GM23338 (cell line): ENCODE data around the gene CHD2. TPM values are rescaled to one million over a fixed set of nuclear protein-coding genes. Genes with fewer than 3 reads are reported as not detected.
A peak's percentile ranks its signal among the peaks of the same experiment; 100 is the strongest.

Experiments used
- ATAC-seq: fragments of 200-7000 bp; cut with Tn5 transposase; 3 replicates; pipeline ENCODE4 v1.9.1; 2020
- DNase-seq: peaks from one replicate; pipeline ENCODE4 v3.0.0-alpha.2; 2015; ENCODE audit warnings: low spot score
- H2AFZ ChIP-seq: fragments of 200-600 bp; sonication (generic); 2 replicates; pipeline ENCODE4 v1.8.0; 2016; ENCODE audit warnings: antibody characterized with exemption, mild to moderate bottlenecking, moderate library complexity
- H3F3A ChIP-seq: fragments of 200-600 bp; sonication (generic); replicated peaks from 2 replicates; pipeline ENCODE4 v1.8.0; 2017; ENCODE audit warnings: antibody characterized with exemption, mixed run types, low read depth
- H3K27ac ChIP-seq: fragments of 200-600 bp; sonication (generic); 2 replicates; pipeline ENCODE4 v1.6.1; 2016; ENCODE audit warnings: low read depth
- H3K27me3 ChIP-seq: fragments of 200-600 bp; sonication (generic); 2 replicates; pipeline ENCODE4 v1.8.0; 2016; ENCODE audit warnings: mild to moderate bottlenecking, mixed run types, moderate library complexity; ENCODE audit not compliant: insufficient read depth
- H3K36me3 ChIP-seq: fragments of 200-600 bp; sonication (generic); 2 replicates; pipeline ENCODE4 v1.8.0; 2016; ENCODE audit warnings: mild to moderate bottlenecking; ENCODE audit not compliant: insufficient read depth
- H3K4me1 ChIP-seq: fragments of 200-600 bp; sonication (generic); 2 replicates; pipeline ENCODE4 v1.8.0; 2016; ENCODE audit warnings: mild to moderate bottlenecking, moderate library complexity; ENCODE audit not compliant: insufficient read depth
- H3K4me2 ChIP-seq: fragments of 200-600 bp; sonication (generic); 2 replicates; pipeline ENCODE4 v1.7.1; 2017; ENCODE audit warnings: mixed run types
- H3K4me3 ChIP-seq: fragments of 200-600 bp; sonication (generic); 2 replicates; pipeline ENCODE4 v1.6.1; 2016; ENCODE audit warnings: mixed run types
- H3K79me2 ChIP-seq: fragments of 200-600 bp; sonication (generic); replicated peaks from 2 replicates; pipeline ENCODE4 v1.8.0; 2017; ENCODE audit warnings: mild to moderate bottlenecking; ENCODE audit not compliant: insufficient read depth
- H3K9me2 ChIP-seq: fragments of 200-600 bp; sonication (generic); 2 replicates; pipeline ENCODE4 v1.8.0; 2017; ENCODE audit not compliant: insufficient read depth
- H4K20me1 ChIP-seq: fragments of 200-600 bp; sonication (generic); replicated peaks from 2 replicates; pipeline ENCODE4 v1.8.0; 2017; ENCODE audit warnings: mild to moderate bottlenecking; ENCODE audit not compliant: insufficient read depth
- H3K27ac Mint-ChIP-seq: 2 replicates; pipeline ENCODE4 v1.8.0; 2020; ENCODE audit warnings: inconsistent platforms, mild to moderate bottlenecking, moderate library complexity, mixed read lengths
- H3K27me3 Mint-ChIP-seq: 3 replicates; pipeline ENCODE4 v1.8.0; 2022; ENCODE audit warnings: low read depth, mild to moderate bottlenecking, moderate library complexity, mixed read lengths, inconsistent platforms; ENCODE audit not compliant: insufficient read depth, poor library complexity
- H3K36me3 Mint-ChIP-seq: 3 replicates; pipeline ENCODE4 v1.8.0; 2021; ENCODE audit warnings: low read depth, mild to moderate bottlenecking, inconsistent platforms, moderate library complexity, mixed read lengths
- H3K4me1 Mint-ChIP-seq: 3 replicates; pipeline ENCODE4 v1.8.0; 2020; ENCODE audit warnings: mild to moderate bottlenecking, inconsistent platforms, mixed read lengths
- H3K4me3 Mint-ChIP-seq: 3 replicates; pipeline ENCODE4 v1.8.0; 2021; ENCODE audit warnings: moderate library complexity, mild to moderate bottlenecking, inconsistent platforms, mixed read lengths
- H3K9me3 Mint-ChIP-seq: 3 replicates; pipeline ENCODE4 v1.8.0; 2020; ENCODE audit warnings: moderate library complexity, mild to moderate bottlenecking, inconsistent platforms, mixed read lengths
- CREB1 ChIP-seq: fragments of 250-450 bp; sonication (Bioruptor Pico); IDR thresholded peaks from 2 replicates; pipeline ENCODE4 v1.5.0; 2020; ENCODE audit warnings: low read depth, mild to moderate bottlenecking, moderate library complexity
- CTCF ChIP-seq, 2 experiments: fragments of 200-600 bp in 1 of 2; sonication (generic) in 1 of 2; conservative IDR thresholded peaks; 2 replicates each; pipeline versions ENCODE4 v1.5.1 to v1.6.1; 2016 to 2017; ENCODE audit warnings: antibody characterized with exemption in 2 of 2, low read depth in 2 of 2, mild to moderate bottlenecking in 2 of 2, moderate library complexity in 1 of 2
- EZH2 ChIP-seq: fragments of 200-600 bp; sonication (generic); IDR thresholded peaks from one replicate; pipeline ENCODE4 v1.8.0; 2017; ENCODE audit warnings: antibody characterized with exemption, mild to moderate bottlenecking, low read depth; ENCODE audit not compliant: unreplicated experiment
- JUNB ChIP-seq: IDR thresholded peaks from one replicate; pipeline ENCODE4 v1.6.1; 2016; ENCODE audit warnings: antibody characterized with exemption; ENCODE audit not compliant: unreplicated experiment
- NANOG ChIP-seq: IDR thresholded peaks from 2 replicates; pipeline ENCODE4 v1.6.1; 2016; ENCODE audit warnings: antibody characterized with exemption, borderline replicate concordance
- POLR2AphosphoS5 ChIP-seq: IDR thresholded peaks from 2 replicates; pipeline ENCODE4 v1.6.1; 2016; ENCODE audit warnings: antibody characterized with exemption, low read depth
- STAT1 ChIP-seq: IDR thresholded peaks from one replicate; pipeline ENCODE4 v1.6.1; 2016; ENCODE audit warnings: antibody characterized with exemption; ENCODE audit not compliant: unreplicated experiment
- ZNF114 ChIP-seq: fragments of 250-450 bp; sonication (Bioruptor Pico); IDR thresholded peaks from 2 replicates; pipeline ENCODE4 v1.5.0; 2020; ENCODE audit warnings: mild to moderate bottlenecking, moderate library complexity
- ZNF331 ChIP-seq: fragments of 250-450 bp; sonication (Bioruptor Pico); IDR thresholded peaks from 2 replicates; pipeline ENCODE4 v1.5.0; 2020; ENCODE audit warnings: low read depth, mild to moderate bottlenecking, moderate library complexity
- ZNF462 ChIP-seq: fragments of 250-450 bp; sonication (Bioruptor Pico); IDR thresholded peaks from 2 replicates; pipeline ENCODE4 v1.5.0; 2020; ENCODE audit warnings: mild to moderate bottlenecking, moderate library complexity
- polyA plus RNA-seq: library from polyadenylated mRNA; unstranded; fragments of >200 nt; fragmentation: Nextera tagmentation; extraction: Ambion mirVana; gene quantifications from 2 replicates; pipeline ENCODE4 v1.2.1, GENCODE V29; 2016
- total RNA-seq: library from RNA; depleted of rRNA; stranded (reverse); fragments of >200 nt; shearing (Covaris generic); gene quantifications from 2 replicates; pipeline ENCODE4 v1.2.3, GENCODE V29; 2014

Gene CHD2
- total and polyA plus RNA-seq, 2 experiments from 2014 or later: 119 to 130 TPM

- DNase-seq (no peak), ATAC-seq (no peak)
- no peaks in the 10 kb centered on the region for H3K27me3 ChIP-seq
- no peaks in the 10 kb centered on the region; the same call in 1 of the 2 replicates for H3F3A ChIP-seq
- H3K4me3 ChIP-seq: peak overlapping the region; percentile 68
- no peak for TF ChIP-seq STAT1
- TF ChIP-seq JUNB: no peak
- no peak for TF ChIP-seq ZNF114 (CRISPR knock-in tag)
- no peak for TF ChIP-seq CTCF (conservative IDR thresholded peaks at IDR 0.05; ENCODE audit: low read depth in 2 of 2)
- no peak for TF ChIP-seq ZNF462
- TF ChIP-seq POLR2AphosphoS5: no peak
- no peak for TF ChIP-seq ZNF331
- no peak for TF ChIP-seq EZH2
- no peak for TF ChIP-seq CREB1 (CRISPR knock-in tag)
- TF ChIP-seq NANOG: no peak
- H3K79me2 ChIP-seq: peaks cover 67% of the 10 kb centered on the region
- H3K4me1 ChIP-seq: peaks cover 31% of the 10 kb centered on the region
- H3K4me1 Mint-ChIP-seq: peaks cover 47% of the 10 kb centered on the region
- peaks cover 6% of the 10 kb centered on the region for H4K20me1 ChIP-seq
- H3K4me3 Mint-ChIP-seq: peak overlapping the region; percentile 98
- H3K36me3 Mint-ChIP-seq: peaks cover 62% of the 10 kb centered on the region
- peaks cover 24% of the 10 kb centered on the region for H3K36me3 ChIP-seq
- H3K9me3 Mint-ChIP-seq: peaks cover 2% of the 10 kb centered on the region; the same call in 1 of the 3 replicates
- peaks cover 22% of the 10 kb centered on the region for H3K27me3 Mint-ChIP-seq
- peak overlapping the region; percentile 86 for H3K27ac ChIP-seq
- H2AFZ ChIP-seq: no peak overlapping the region
- H3K9me2 ChIP-seq: no peaks in the 10 kb centered on the region
- peak overlapping the region; percentile 77 for H3K4me2 ChIP-seq
- H3K27ac Mint-ChIP-seq: peak overlapping the region; percentile 95
Observed at GRCh38 chr15:92884436-92885223, 15.5 kb upstream of the CHD2 start.
